GM10266 (cell line): ENCODE results near the gene IGSF21.

Experiments
- DNase-seq: peaks from one replicate; pipeline ENCODE4 v3.0.0; 2012; ENCODE audit errors: extremely low spot score
- CTCF ChIP-seq: IDR thresholded peaks from 2 replicates; pipeline ENCODE4 v1.5.1; 2012; ENCODE audit warnings: mild to moderate bottlenecking, low read depth; ENCODE audit not compliant: control insufficient read depth, insufficient read depth; ENCODE audit errors: missing control alignments

IGSF21 gene

DNA sequence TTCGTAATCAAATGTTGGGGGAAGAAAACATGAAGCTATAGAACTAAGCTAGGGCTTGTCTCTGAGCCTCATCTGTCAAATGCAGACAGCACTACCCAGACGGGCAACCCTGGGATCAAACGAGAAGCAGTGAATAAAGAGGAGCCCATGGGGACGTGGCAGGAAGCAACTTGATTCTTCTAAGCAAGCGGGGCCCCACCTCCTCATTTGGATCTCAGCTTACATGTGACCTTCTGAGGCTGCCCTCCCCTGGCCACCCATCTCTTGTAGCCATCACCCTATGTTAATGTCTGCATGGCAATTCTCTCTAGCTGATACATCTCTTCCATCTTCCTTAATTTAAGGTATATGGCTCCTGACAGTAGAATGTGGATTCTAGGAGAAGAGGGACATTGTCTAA, 171.3 kb downstream of the IGSF21 start:
- TF ChIP-seq CTCF = no peak
- no peak for DNase-seq

GRCh38 chr1:18279351-18280074, 171.9 kb downstream of the IGSF21 start:
- TF ChIP-seq CTCF = no peak
- DNase-seq = no peak

DNA sequence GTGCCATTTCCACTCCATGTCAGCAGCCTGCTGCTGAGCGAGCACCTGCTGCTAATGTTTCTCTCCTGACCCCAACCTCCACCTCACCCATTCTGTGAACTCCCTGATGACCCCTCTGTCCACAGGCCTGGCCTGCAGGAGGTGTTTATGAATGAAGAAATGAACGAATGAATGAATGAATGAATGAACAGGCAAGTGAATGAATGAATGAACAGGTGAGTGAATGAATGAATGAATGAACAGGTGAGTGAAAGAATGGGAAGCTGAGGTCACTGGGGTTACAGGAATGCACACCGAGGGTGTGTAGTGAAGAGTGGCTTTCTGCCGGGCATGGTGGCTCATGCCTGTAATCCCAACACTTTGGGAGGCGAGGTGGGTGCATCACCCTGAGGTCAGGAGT, 173.4 kb downstream of the IGSF21 start:
- TF ChIP-seq CTCF = no peak
- no peak for DNase-seq

DNA sequence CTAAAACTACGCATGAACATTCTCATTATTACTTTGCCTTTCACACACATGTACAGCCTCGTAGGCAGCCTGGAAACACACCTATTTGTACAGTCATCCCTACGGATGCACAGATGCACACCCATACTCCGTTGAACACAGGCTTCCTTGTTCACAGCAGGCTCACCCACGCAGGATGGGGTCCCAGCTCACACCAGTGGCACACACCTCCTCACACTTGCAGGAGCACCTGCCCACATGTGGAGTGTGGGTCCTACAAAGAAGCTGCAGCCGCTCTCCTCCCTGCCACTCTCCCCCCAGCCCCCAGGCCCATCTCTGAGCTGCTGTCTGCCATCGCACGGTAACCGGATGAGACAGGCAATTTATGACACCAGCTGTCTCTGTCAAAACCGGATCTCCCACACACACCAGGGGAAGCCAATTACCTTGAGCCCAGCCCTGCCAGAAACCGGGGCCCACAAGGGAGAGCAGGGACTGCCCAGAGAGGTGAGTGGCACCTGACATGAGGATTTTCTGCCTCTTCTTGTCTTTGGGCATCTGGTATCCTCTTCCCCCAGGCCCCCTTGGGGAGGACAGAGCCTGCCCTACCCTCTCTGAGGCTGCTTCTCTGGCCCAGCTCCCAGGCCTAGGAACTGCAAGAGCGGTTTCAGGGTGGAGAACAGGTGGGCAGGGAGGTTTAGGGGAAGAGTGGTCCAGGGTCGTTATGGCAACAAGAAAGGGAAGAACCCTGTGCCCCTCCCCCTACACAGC, 175.4 kb downstream of the IGSF21 start:
- DNase-seq = no peak
- no peak for TF ChIP-seq CTCF

DNA sequence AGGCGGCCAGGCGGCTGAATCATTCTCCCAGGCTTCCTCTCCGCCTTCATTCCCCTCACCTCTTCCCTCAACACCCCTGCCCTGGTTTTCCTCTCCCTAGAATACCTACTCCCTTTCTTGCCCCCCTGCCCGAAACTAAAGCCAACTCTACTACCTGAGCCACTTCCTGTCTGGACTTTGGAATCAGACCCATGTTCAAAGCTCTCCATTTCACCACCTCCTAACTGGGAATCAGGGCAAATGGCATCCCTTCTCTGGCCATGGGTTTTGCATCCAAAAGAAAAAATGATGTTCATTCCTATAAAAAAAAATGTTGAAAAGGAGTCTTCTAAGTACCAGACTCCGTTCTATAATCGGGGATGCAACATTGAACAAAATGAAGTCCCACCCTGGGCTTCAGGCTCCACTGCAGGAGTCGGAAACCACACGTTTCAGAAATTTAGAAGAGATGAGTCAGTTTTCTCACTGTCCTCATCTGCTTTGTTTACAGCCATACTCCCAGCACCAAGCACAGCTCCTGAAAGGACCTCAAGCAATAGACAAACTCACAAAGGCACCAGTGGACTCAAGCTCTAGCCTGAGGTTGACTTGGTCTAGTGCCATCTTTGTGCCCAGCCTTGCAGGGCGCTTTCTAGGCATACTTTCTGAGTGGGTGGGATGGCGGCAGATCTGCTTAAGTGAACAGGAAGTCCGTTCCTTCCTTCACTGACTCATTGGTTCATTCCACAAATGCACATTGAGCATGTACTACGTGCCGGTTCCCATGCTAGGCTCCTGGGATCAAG, 176.2 kb downstream of the IGSF21 start:
- TF ChIP-seq CTCF = no peak
- DNase-seq = no peak

GRCh38 chr1:18284805-18285537, 177.4 kb downstream of the IGSF21 start:
- TF ChIP-seq CTCF = no peak
- DNase-seq = no peak
